ENCODE measurements around the gene ECHS1.

The ECHS1 gene

DNA sequence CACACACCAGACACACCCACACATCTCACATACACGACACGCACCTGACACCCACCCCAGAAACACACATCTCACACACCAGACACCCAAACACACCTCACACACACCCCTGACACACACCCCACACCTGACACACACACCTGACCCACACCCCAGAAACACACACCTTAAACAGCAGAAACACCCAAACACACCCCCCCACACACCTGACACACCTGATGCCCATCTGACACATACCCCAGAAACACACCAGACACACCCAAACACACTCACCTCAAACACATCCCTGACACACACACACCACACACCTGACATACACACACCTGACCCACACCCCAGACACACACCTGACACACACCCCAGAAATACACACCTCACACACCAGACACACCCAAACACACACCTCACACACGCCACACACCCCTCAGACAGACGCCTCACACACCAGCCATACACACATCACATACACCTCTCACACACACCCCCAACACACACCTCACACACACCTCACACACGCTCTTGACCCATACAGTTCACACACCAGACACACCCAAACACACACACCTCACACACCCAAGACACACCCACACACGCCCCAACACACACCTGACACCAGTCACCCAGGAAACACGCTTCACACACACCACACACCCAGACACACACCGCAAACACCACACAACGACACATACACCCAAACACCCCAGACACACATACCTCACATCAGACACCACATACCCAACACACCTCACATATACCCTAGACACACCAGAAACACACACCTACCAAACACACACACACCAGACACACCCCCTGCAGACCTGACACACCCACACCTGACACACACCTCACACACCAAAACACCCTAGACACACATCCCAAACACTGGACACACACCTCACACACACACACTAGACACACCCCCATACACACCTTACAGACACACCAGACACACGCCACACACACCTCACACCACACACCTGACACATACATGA lies 34.8 kb downstream of the ECHS1 start:
- no peak for DNase-seq

DNA sequence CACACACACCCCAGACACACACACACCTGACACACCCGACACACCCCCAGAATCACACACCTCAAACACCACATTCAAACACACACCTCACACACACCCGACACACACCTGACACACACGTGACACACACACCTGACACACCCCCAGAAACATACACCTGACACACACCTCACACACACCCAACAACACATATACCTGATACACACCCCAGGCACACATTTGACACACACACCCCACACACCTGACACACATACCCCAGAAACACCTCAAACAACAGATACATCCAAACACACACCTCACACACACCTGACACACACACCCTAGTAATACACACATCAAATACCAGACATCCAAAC lies 35.8 kb downstream of the ECHS1 start:
- DNase-seq = no peak

DNA sequence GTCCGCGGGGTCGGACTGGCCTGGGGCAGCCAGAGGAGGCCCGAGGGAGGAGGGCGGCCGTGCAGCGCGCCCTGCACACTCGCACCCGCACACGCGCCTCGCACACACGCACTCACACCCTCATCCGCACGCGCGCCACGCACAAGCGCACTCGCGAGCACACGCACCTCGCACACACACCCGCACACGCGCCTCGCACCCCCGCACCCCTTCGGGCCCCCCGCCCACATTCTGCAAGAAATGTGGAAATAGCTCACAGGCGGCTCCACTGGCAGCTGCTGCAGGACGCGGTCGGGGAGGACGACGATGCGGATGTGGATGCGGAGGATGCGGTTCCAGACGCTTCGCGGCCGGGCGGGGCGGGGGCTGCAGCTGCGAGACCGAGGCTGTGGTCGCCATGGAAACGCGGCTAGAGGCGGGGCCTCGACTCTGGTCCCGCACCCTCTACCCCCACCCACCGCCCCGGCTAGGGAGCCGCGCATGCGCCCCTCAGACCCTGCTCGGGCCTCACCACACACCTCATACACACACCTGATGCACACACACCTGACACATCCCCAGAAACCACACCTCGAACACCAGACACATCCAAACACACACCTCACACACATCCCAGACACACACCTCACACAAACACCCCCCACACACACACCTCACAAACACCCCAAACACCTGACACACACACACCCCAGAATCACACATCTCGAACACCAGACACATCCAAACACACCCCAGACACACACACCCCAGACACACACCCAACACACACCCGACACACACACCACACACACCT lies 36.4 kb downstream of the ECHS1 start, which contains the start of gene CALY:
Gene CALY, minus strand, starts transcription at position 320 of the 793 bp plus-strand sequence. CDS start 7,907 bp downstream, outside the sequence.
- DNase-seq = peak; percentile 84 to 92 (median 88)

DNA sequence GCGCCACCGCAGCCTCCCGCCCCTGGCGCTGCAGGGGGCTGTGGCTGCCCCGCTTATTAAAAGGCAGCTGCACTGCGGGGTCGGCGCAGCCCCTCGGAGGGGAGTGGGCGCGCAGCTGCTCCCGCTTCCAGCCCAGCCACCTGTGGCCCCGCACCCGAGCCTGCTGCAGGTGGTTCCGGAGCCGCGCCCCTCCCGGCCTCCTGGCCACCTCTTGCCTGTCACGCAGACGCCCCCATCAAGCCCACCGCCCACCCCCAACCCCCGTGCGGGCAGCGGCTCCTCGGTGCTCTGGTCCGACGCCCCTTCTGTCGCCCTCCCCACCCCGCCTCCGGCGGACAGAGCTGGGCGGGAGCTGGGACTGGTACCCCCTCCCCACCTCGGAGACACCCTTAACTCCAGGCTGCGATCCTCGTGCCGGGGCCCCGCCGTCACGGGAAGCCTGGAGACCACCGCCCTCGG lies 37.0 kb downstream of the ECHS1 start:
- DNase-seq = peak in 1 of 6 experiments; percentile 39

DNA sequence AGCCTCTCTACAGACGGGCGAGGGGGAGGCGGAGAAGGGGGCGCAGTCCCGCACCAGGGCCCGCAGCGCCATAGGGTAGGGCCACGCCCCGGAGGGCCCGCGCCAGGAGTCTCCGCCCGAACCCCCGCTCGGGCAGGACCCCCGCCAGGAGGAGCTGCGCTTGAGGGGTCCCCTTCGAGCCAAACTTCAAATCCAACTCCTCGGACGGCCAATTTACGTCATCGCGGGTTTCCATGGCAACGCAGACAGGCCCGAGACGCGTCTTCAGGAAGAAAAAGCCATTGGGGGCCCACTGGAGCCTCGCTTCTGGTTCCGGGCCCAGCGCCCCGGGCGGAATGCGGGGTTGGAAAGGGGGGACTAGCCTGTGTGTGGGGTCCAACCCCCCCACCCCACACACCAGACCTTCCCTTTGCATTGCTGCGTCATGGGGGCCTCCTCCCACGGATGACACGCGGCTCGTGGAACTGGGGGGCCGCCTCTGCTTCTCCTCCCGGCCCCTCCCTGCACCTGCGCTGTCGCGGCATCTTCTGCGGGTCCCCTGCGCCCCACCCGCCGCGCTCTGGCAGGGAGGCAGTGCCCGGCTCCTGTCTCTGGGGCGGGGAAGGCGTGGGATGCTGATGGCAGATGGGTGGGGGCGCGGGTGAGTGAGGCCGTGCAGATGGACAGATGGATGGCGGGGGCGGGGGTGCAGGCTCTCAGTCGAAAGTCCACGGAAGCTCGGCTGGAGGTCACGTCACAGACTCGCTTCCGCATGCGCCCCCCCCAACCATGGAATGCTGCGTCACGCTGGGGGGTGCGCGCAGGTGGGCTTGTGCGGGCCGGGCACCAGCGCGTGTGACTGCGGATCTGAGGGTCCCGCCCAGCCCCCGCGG lies 37.7 kb downstream of the ECHS1 start:
- DNase-seq = peak; percentile 77 to 89 (median 82)

DNA sequence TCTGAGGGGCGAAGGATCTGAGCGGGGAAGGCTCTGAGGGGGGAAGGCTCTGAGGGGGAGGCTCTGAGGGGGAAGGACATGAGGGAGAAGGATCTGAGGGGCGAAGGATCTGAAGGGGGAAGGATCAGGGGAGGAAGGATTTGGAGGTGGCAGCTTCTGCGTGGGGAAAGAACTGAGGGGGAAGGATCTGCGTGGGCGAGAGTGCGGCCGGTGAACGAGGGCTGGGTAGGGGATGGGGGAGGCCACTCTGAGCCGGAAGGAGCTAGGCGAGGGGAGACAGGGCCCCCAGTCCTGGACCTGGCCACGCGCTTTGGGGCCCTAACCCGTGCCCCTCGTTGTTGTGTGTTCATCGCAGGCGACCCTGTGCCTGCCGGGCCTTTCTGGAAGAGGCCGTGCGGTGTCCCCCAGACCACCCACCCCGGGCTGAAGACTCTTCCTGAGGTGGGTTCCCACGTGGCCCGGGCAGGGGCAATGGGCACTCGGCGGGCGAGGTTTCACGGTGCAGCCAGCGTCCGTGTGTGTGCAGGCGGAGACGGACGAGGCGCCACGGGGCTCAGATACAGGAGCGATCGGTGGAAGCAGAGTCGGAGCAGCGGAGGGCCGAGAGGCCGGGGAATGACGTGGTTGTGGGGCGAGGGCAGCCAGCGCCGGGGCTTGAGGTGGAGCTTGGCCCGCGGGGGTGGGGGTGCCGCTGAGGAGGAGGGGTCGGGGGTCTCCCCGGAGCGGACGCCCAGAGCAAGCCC lies 38.5 kb downstream of the ECHS1 start:
- DNase-seq = peak in 1 of 6 experiments; percentile 37

DNA sequence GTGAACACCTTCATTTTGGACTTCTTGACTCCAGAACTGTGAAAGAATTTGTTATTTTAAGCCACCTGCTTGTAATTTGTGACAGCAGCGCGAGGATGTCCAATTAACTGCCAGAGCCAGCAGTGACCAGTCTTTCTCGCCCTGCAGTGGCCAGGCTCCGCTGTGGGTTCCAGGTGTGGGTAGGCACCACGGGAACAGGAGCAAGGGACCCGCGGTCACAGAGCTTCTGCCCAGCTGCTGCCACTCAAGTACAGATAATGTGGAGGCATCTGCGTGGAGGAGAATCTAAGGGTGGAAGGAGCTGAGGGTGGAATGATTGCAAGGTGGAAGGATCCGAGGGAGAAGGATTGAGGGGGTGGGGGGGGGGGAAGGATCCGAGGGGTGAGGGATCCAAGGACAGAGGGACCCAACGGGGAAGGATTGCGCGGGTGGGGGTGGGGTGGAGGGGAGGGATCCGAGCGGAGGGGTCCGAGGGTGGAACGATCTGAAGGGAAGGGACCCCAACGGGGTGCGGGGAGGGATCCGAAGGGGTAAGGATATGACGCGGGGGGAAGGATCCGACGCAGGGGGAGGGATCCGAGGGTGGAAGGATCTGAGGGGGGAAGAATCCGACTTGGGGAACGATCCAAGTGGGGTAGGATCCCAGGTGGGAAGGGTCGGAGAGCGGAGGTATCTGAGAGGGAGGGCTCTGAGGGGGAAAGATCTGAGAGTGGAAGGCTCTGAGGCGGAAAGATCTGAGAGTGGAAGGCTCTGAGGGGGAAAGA lies 40.0 kb downstream of the ECHS1 start:
- DNase-seq = no peak

DNA sequence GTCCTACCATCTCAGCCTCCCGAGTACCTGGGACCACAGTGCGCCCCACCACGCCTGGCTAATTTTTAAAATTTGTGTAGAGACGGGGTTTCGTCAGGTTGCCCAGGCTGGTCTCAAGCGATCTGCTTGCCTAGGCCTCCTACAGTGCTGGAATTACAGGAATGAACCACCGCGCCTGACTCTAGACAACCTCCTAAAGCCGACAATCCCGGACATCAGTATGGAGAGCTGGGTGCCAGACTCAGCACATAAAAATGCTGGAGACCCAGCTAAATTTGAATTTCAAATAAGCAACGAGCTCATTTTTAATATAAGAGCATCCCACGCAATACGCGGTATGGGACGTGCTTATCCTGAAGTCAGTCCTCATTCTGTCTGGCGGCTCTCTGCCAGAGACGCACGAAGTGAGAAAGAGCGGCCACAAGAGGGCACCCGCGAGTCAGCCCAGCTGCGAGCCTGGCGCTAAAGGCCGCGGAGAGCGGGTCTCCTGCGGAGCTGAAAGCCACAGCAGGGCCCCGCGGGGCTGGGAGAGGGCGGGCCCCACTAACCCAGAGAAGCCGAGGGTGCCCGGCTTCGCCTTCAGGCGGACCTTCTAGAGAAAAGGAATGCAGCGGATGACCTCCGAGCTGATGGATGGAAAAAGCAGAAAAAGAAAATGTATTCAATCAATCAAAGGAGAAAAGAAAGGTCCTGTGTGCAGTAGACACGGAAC lies 43.5 kb downstream of the ECHS1 start:
- peak; percentile 60 to 84 (median 79) for DNase-seq

DNA sequence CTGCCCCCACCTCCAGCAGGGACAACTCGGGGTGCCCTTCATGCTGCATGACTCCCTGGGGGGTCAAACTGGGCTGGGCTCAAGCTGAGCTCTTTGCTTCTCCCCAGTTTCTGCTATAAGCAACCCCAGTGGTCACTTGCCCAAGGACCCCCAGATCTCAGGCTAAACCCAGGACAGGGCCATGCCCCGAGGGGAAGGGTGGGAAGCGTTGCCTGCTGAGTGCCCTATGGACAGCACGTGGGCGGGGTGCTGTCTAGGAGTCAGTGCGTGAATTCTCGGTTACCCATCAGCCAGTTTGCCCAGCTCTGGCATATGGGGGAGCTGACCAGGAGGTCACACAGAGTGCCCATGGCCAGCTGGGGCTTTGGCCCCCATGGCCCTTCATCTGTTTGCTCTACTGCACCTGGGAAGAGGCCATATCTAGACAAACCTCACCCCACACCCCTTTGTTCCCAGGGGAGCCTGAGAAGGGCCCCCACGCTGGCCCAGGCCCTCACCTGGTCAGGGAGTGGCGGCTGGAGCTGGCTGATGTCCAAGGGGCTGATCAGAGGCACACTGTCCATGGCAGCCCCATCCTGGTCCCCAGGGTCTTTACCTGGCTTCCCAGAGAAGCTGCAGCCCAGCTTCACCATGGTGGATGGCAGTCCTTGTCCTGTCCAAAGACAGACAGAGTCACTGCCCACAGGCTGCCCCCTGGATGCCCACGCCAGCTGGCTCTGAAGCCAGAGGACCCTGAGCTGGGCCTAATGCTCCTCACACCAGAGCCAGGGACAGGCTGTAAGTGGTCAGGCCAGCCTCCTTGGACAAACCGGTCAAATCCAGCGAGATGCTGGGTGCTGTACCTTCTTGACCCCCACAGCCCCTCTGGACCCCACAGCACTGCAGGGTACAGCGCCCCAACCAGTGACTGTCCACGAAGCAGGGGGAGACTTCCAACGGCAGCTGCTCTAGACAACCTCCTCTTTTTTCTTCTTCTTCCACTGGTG lies 44.5 kb downstream of the ECHS1 start:
- DNase-seq = no peak

DNA sequence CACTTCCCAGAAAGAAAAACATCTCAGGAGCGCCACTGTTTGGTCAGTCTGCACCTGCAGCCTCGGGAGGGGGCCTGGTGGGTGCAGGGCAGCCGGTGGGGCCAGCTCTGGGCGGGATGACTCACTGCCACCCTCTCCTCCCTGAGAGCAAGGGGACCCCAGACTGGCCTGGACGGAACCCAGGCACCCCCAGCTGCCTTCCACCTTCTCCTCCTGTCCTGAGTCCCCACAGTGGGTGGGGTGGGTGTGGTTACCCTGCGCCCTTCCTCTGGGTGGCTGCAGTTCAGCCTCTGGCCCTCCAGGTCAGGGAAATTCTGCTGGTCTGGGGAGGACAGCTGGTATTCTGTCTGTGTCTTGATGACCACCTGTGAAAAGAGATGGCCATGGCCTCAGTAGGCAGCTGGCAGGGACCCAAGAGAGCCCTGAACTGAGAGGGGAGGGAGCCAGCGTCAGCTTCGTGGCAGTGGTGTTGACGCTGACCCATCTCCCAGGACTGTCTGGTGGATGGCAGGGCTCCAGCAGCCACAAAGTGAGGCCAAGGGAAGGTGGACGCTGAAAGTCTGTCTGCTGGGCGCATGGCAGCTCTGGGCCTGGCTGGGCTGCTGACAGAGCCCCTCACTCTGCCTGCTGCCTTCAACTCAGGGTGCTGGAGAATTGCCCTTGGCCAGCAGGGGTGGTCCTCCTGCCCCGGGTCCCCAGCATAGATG lies 45.4 kb downstream of the ECHS1 start:
- no peak for DNase-seq

DNA sequence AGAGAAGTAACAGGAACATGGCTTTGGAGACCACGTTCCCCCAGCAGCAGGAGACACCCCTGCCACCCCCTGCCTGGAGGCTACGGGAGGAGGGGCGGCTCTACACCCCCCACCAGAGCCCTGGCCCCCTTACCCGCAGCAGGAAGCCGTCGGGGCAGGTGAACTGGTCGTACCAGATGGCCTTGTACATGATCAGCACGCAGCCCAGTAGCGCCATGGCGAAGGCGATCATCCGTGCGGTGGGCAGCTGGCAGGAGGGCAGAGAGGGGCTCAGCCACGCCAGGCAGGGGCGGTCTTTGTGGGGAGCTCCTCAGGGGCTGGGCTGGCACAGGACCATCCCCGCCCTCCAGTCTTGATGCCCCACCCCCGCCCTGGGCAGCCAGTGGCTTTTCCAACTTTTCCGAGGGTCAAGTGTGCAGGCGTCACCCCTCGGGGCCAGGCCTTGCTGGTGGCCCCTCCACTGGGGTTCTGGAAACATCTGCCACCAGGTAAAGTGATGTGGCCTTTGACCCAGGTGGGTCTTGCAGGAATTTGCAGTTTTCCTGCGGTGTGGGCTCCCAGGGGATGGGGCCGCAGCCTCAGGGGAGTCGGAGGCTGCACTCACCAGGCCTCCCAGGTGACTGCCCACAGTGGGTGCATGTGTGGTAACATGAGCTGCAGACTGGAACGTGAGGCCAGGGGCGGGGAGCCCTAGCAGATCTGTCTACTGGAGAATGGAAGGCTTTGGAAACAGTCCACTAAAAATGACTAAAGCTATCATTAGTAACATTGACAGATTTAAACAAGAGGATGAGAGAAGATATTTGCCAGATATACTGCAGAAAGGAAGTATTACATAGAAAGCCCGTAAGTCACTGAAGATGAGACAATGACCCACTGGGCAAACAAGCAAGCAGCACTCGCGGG lies 46.2 kb downstream of the ECHS1 start:
- DNase-seq = no peak

DNA sequence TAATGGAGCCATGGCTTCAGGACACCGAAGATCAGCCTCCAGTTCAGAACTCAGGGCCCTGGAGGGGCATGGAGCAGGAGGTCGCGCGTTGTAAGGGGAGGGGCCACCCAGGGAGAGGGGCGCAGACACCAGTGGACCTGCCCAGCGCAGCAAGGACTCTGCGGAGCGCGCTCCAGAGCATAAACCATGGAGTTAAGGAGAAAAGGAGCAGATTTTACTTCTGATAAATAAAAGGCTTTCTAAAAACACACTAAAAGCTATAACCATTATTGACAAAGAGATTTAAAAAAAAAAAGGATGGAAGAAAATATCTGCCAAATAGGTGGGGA lies 47.0 kb downstream of the ECHS1 start:
- no peak for DNase-seq

DNA sequence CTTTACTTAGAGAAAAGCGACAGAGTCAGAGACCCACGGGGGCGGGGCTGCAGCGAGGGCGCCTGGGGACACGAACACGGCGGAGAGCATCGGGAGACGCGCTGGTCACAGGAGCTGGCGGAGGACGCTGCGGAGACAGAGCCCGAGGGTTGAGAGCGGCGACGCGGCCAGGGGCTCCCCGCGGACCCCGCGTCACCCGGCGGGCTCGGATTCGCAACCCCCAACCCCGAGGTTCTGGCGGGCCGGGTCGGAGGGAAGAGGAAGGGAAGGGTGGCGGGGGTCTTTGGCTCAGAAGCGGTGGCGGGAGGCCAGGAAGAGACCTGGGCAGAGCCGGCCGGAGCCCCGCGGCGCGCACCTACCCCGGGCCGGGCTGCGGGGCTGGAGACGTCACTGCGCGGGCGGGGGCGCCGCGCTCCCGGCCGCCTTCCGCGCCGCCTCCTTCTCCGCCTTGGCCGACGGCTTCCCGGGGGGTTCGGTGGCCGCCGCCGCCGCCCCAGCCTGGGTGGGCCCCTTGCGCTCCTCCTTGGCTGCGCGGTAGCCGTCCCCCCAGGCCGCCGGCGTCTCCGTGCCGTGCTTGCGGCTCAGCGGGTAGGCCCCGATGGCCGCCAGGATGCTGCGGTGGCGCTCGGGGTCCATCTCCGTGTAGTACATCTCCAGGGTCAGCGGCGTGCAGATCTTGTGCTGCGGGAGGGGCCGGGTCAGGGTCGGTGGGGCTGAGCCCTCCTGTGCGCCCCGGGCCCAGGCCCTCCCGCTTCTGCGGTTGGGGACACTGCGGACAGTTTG lies 47.5 kb downstream of the ECHS1 start:
- peak in 2 of 6 experiments; percentile 14 to 23 for DNase-seq

DNA sequence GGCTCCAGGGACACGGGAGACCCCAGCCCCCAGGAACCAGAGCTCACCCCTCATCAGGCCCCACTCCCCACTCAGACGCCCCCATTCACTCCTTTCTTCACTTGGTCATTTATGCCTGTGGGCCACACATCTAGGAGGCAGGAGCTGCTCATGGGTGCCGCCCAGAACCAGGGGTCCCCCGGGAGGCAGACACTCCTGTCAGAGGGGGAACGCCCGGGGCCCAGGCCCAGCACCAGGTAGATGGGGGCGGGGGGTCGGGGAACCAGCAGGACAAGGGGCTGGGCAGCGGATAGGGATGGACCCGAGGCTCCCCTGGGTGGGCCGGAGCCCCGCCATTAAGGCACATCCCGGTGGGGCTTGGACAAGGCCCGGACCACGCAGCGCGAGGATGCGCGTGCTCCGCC lies 48.3 kb downstream of the ECHS1 start:
- peak in 1 of 6 experiments; percentile 27 for DNase-seq

DNA sequence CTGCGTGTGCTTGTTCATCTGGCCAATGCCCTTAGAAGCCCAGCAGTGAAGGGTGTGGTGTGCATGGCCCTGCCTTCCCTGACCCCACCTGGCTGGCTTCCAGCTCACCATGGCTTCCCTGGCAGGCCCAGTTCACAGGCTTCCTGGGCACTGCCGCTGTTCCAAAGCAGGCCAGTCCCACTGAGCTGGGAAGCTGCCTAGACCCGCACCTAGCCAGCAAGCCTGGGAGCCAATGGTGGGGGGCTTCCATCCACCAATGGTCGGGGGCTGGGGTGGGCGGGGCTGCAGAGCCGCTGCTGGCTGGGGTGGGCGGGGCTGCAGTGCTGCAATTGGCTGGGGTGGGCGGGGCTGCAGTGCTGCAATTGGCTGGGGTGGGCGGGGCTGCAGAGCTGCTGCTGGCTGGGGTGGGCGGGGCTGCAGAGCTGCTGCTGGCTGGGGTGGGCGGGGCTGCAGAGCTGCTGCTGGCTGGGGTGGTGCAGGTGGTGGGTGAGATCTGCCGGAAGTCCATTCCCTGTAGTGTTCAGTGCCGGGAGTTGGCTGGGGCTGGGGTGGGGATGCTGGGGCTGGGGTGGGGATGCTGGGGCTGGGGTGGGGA lies 48.9 kb downstream of the ECHS1 start:
- peak; percentile 53 to 72 (median 64) for DNase-seq

Measured in stimulated activated naive CD4-positive, alpha-beta T cell (primary cell).